OCI-LY7 (cell line): ENCODE data around the gene SCAMP2. TPM values are rescaled to one million over a fixed set of nuclear protein-coding genes. Genes with fewer than 3 reads are reported as not detected.

ENCODE experiments used
- BruUV-seq: library from RNA; stranded (reverse); fragments of 400-500 nt; replicated peaks from 2 replicates; lab custom pipeline; 2021; lab: Mats Ljungman, UMichigan
- CTCF ChIA-PET: fragments of 300-600 bp; sonication (Branson Sonifier 250); formaldehyde crosslinking; loops from one replicate; lab custom pipeline; 2022; ENCODE audit warnings: antibody characterized with exemption; ENCODE audit not compliant: unreplicated experiment; lab: Charles Lee
- POLR2A ChIA-PET: fragments of 300-600 bp; sonication (Branson Sonifier 250); formaldehyde crosslinking; loops from one replicate; lab custom pipeline; 2022; ENCODE audit warnings: antibody characterized with exemption; lab: Charles Lee
- DNase-seq: peaks from one replicate; pipeline ENCODE4 v3.0.0-alpha.2; 2015; ENCODE audit warnings: low spot score
- H2AFZ ChIP-seq: fragments of 200-600 bp; sonication (generic), shearing (Covaris generic); 2 replicates; pipeline ENCODE4 v1.6.1; 2014; ENCODE audit warnings: mild to moderate bottlenecking, antibody characterized with exemption, low read length, moderate library complexity
- H3K27ac ChIP-seq: fragments of 200-600 bp; sonication (generic); 2 replicates; pipeline ENCODE4 v1.5.1; 2014; ENCODE audit warnings: mixed run types, low read depth, mild to moderate bottlenecking, moderate library complexity, low read length, inconsistent platforms; ENCODE audit not compliant: poor library complexity, severe bottlenecking
- H3K36me3 ChIP-seq: fragments of 200-600 bp; sonication (generic); 2 replicates; pipeline ENCODE4 v1.6.1; 2014; ENCODE audit warnings: mild to moderate bottlenecking, antibody characterized with exemption, low read length, moderate library complexity, mixed read lengths; ENCODE audit not compliant: insufficient read depth
- H3K4me1 ChIP-seq: fragments of 200-600 bp; sonication (generic); 2 replicates; pipeline ENCODE4 v1.5.1; 2014; ENCODE audit warnings: mild to moderate bottlenecking, low read length; ENCODE audit not compliant: insufficient read depth, poor library complexity, severe bottlenecking
- H3K4me2 ChIP-seq: fragments of 200-600 bp; sonication (generic); 2 replicates; pipeline ENCODE4 v1.6.1; 2014; ENCODE audit warnings: mild to moderate bottlenecking, low read length
- H3K4me3 ChIP-seq: fragments of 200-600 bp; sonication (generic); 2 replicates; pipeline ENCODE4 v1.5.1; 2014; ENCODE audit warnings: mild to moderate bottlenecking, low read depth, low read length; ENCODE audit not compliant: poor library complexity, severe bottlenecking
- H3K79me2 ChIP-seq: fragments of 200-600 bp; sonication (generic); 2 replicates; pipeline ENCODE4 v1.6.1; 2016; ENCODE audit warnings: low read depth, mild to moderate bottlenecking, low read length, moderate library complexity, mixed read lengths; ENCODE audit not compliant: insufficient read depth
- H3K9me2 ChIP-seq: fragments of 200-600 bp; sonication (generic); 2 replicates; pipeline ENCODE4 v1.6.1; 2016; ENCODE audit warnings: mild to moderate bottlenecking, low read length, mixed read lengths; ENCODE audit not compliant: insufficient read depth
- H3K9me3 ChIP-seq: fragments of 200-600 bp; sonication (generic); 2 replicates; pipeline ENCODE4 v1.6.1; 2014; ENCODE audit warnings: mild to moderate bottlenecking, mixed run types, low read length, mixed read lengths
- H4K20me1 ChIP-seq: fragments of 200-600 bp; sonication (generic); 2 replicates; pipeline ENCODE4 v1.6.1; 2014; ENCODE audit warnings: mild to moderate bottlenecking, antibody characterized with exemption, low read length, moderate library complexity, mixed read lengths; ENCODE audit not compliant: insufficient read depth
- CTCF ChIP-seq: fragments of 200-600 bp; sonication (generic); conservative IDR thresholded peaks from 2 replicates; pipeline ENCODE4 v1.5.1; 2014; ENCODE audit warnings: mild to moderate bottlenecking, antibody characterized with exemption, low read length, moderate library complexity, mixed read lengths
- EZH2phosphoT487 ChIP-seq: fragments of 200-600 bp; sonication (generic); IDR thresholded peaks from 2 replicates; pipeline ENCODE4 v1.6.1; 2018; ENCODE audit warnings: low read depth, borderline replicate concordance, mild to moderate bottlenecking, mixed run types, antibody characterized with exemption, low read length, moderate library complexity, mixed read lengths
- intact Hi-C: fragments of 100-400 bp; cut with micrococcal nuclease; formaldehyde crosslinking; loops from one replicate; pipeline ENCODE4 v1.10.0; 2022; ENCODE audit not compliant: unreplicated experiment
- total RNA-seq, 2 experiments: library from RNA; depleted of rRNA in 1 of 2; stranded (reverse); fragments of >200 nt in 1 of 2; shearing (Covaris generic) in 1 of 2; gene quantifications; 2 replicates each; pipeline ENCODE4 v1.2.3, GENCODE V29; 2014 to 2022

The SCAMP2 gene
- total RNA-seq, 2 experiments from 2014 or later, result 24.6 to 55.2 TPM

GRCh38 chr15:74851960-74852359, 21.2 kb downstream of the SCAMP2 start:
- no peak for TF ChIP-seq EZH2phosphoT487
- no peak for TF ChIP-seq CTCF
- ChIA-PET CTCF (interaction anchor here (1.1 kb wide), 1 partner anchor 50 kb away, joined by 3 read pairs; no protein-coding TSS in a partner anchor), POLR2A (no interaction called here)
- intact Hi-C loops, result no loop called here
- Histone ChIP-seq H3K27ac (no peak overlapping the region), H4K20me1 (no peaks in the 10 kb centered on the region), H3K4me1 (peaks cover 12% of the 10 kb centered on the region), H2AFZ (no peak overlapping the region), H3K79me2 (peaks cover 6% of the 10 kb centered on the region; the same call in 1 of the 2 replicates), H3K9me3 (no peaks in the 10 kb centered on the region), H3K4me3 (no peak overlapping the region), H3K36me3 (peaks cover 63% of the 10 kb centered on the region), H3K9me2 (no peaks in the 10 kb centered on the region), H3K4me2 (no peak overlapping the region)
- BruUV-seq, result no TSS peak
- DNase-seq, result no peak

- POLR2A ChIA-PET, result no interaction called here
- Histone ChIP-seq H3K4me3 (no peak overlapping the region), H3K4me1 (peaks cover 3% of the 10 kb centered on the region), H4K20me1 (no peaks in the 10 kb centered on the region), H3K9me3 (no peaks in the 10 kb centered on the region), H3K4me2 (no peak overlapping the region), H3K27ac (no peak overlapping the region), H3K79me2 (no peaks in the 10 kb centered on the region), H3K9me2 (no peaks in the 10 kb centered on the region), H2AFZ (no peak overlapping the region), H3K36me3 (peaks cover 61% of the 10 kb centered on the region)
- CTCF ChIA-PET, result no interaction called here
- TF ChIP-seq CTCF, result no peak
- TF ChIP-seq EZH2phosphoT487, result no peak
- intact Hi-C loops, result no loop called here
- DNase-seq, result no peak
- no TSS peak for BruUV-seq
Measured at GRCh38 chr15:74850393-74850792, 22.8 kb downstream of the SCAMP2 start.

GRCh38 chr15:74847432-74847831, 25.7 kb downstream of the SCAMP2 start:
- Histone ChIP-seq H4K20me1 (no peaks in the 10 kb centered on the region), H3K9me2 (no peaks in the 10 kb centered on the region), H3K36me3 (peaks cover 50% of the 10 kb centered on the region), H3K79me2 (no peaks in the 10 kb centered on the region), H3K4me3 (no peak overlapping the region), H3K4me1 (peaks cover 19% of the 10 kb centered on the region), H3K27ac (no peak overlapping the region), H2AFZ (no peak overlapping the region), H3K4me2 (no peak overlapping the region), H3K9me3 (no peaks in the 10 kb centered on the region)
- no peak for DNase-seq
- ChIA-PET POLR2A (interaction anchor here (1.5 kb wide), 1 partner anchor 12 kb away, joined by 3 read pairs; no protein-coding TSS in a partner anchor), CTCF (no interaction called here)
- BruUV-seq, result no TSS peak
- no peak for TF ChIP-seq EZH2phosphoT487
- intact Hi-C loops, result no loop called here
